ENCODE data around the gene CCDC174.

GRCh38 chr3:14630404-14631100 lies 21.0 kb upstream of the CCDC174 start:
- TF ChIP-seq CTCF (IDR thresholded peaks at IDR 0.05) (no peak), POLR2A (IDR thresholded peaks at IDR 0.05) (no peak)

All from thyroid gland (tissue), 4 donors.